Astrocyte (in vitro differentiated cells and primary cell): ENCODE data around the gene MAEA. TPM values are rescaled to one million over a fixed set of nuclear protein-coding genes. Genes with fewer than 3 reads are reported as not detected.

Experiments used
- DNase-seq: peaks from one replicate; pipeline ENCODE4 v3.0.0-alpha.2; 2010; ENCODE audit warnings: low read depth
- FAIRE-seq: peaks from 2 replicates; lab custom pipeline; 2011; peaks lifted over from hg19 to GRCh38; lab: Jason Lieb, UNC
- H2AFZ ChIP-seq: 2 replicates; pipeline ENCODE4 v1.6.0; 2012; ENCODE audit warnings: low read depth, low read length, inconsistent platforms
- H3K27ac ChIP-seq: 2 replicates; pipeline ENCODE4 v1.5.1; 2011; ENCODE audit warnings: low read depth, low read length, inconsistent platforms
- H3K27me3 ChIP-seq: 2 replicates; pipeline ENCODE4 v1.6.0; 2011; ENCODE audit warnings: low read length, inconsistent platforms; ENCODE audit not compliant: insufficient read depth
- H3K36me3 ChIP-seq: 2 replicates; pipeline ENCODE4 v1.5.1; 2011; ENCODE audit warnings: low read length, inconsistent platforms; ENCODE audit not compliant: insufficient read depth
- H3K4me1 ChIP-seq: 2 replicates; pipeline ENCODE4 v1.5.1; 2011; ENCODE audit warnings: low read length, inconsistent platforms; ENCODE audit not compliant: insufficient read depth
- H3K4me2 ChIP-seq: 2 replicates; pipeline ENCODE4 v1.6.0; 2012; ENCODE audit warnings: low read length, inconsistent platforms
- H3K4me3 ChIP-seq: 2 replicates; pipeline ENCODE4 v1.5.1; 2011; ENCODE audit warnings: low read depth, mild to moderate bottlenecking, low read length, inconsistent platforms; ENCODE audit not compliant: insufficient read depth
- H3K79me2 ChIP-seq: 2 replicates; pipeline ENCODE4 v1.6.0; 2012; ENCODE audit warnings: mild to moderate bottlenecking, low read length, inconsistent platforms; ENCODE audit not compliant: insufficient read depth
- H3K9ac ChIP-seq: 2 replicates; pipeline ENCODE4 v1.6.0; 2012; ENCODE audit warnings: mild to moderate bottlenecking, low read length, inconsistent platforms
- H3K9me3 ChIP-seq: 2 replicates; pipeline ENCODE4 v1.5.1; 2012; ENCODE audit warnings: low read depth, mild to moderate bottlenecking, low read length, inconsistent platforms; ENCODE audit not compliant: insufficient read depth
- H4K20me1 ChIP-seq: 2 replicates; pipeline ENCODE4 v1.6.0; 2012; ENCODE audit warnings: low read length, inconsistent platforms; ENCODE audit not compliant: insufficient read depth
- H3K27ac Mint-ChIP-seq: one replicate; pipeline ENCODE4 v1.8.0; 2021; ENCODE audit warnings: mild to moderate bottlenecking, mixed read lengths; ENCODE audit not compliant: unreplicated experiment
- H3K27me3 Mint-ChIP-seq: one replicate; pipeline ENCODE4 v1.8.0; 2021; ENCODE audit warnings: low read depth, mixed read lengths; ENCODE audit not compliant: unreplicated experiment
- H3K36me3 Mint-ChIP-seq: one replicate; pipeline ENCODE4 v1.8.0; 2021; ENCODE audit warnings: low read depth, mixed read lengths; ENCODE audit not compliant: unreplicated experiment
- H3K4me1 Mint-ChIP-seq: one replicate; pipeline ENCODE4 v1.8.0; 2021; ENCODE audit warnings: low read depth, mixed read lengths; ENCODE audit not compliant: unreplicated experiment
- H3K4me3 Mint-ChIP-seq: one replicate; pipeline ENCODE4 v1.8.0; 2021; ENCODE audit warnings: mild to moderate bottlenecking, moderate library complexity, mixed read lengths; ENCODE audit not compliant: unreplicated experiment
- H3K9me3 Mint-ChIP-seq: one replicate; pipeline ENCODE4 v1.8.0; 2021; ENCODE audit warnings: mild to moderate bottlenecking, mixed read lengths; ENCODE audit not compliant: unreplicated experiment
- EZH2 ChIP-seq: IDR thresholded peaks from 2 replicates; pipeline ENCODE4 v1.6.1; 2012; ENCODE audit warnings: mild to moderate bottlenecking, low read length, inconsistent platforms; ENCODE audit not compliant: insufficient read depth
- total RNA-seq: library from RNA; stranded (reverse); gene quantifications from 2 replicates; pipeline ENCODE4 v1.2.1, GENCODE V29; 2021
- TF ChIP-seq, protein P1 (sequence below): IDR thresholded peaks from 2 replicates; pipeline ENCODE4 v1.5.1; 2011; ENCODE audit warnings: low read depth, mild to moderate bottlenecking, inconsistent platforms, low read length, moderate library complexity; ENCODE audit not compliant: insufficient read depth

Gene MAEA
- total RNA-seq, 1 donor from 2014 or later, result 79.3 TPM

DNA sequence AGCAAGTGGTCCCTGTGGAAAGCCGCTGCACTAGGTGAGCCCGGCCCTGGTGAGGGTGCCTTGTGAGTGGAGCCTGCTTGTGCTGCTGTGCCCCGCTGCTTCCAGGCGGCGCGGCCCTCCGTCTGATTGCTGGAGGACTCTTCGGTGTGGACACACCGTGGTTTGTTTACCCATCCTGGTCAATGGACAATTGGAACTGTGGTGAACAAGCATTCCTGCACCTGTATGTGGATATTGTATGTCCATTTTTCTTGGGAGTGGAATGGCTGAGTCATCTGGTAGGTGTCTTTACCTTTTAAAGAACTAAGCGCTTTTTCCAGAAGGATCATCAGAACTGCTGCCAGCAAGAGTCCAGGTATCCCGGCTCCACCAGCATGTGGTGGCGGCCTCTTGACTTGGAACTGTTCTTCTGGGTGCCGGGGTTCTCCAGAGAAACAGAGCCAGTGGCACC is 15.6 kb downstream of the MAEA start:
- peaks cover 72% of the 10 kb centered on the region for H4K20me1 ChIP-seq
- Mint-ChIP-seq H3K27me3 (no peaks in the 10 kb centered on the region), H3K9me3 (no peaks in the 10 kb centered on the region), H3K36me3 (peaks cover 7% of the 10 kb centered on the region), H3K27ac (no peak overlapping the region), H3K4me1 (peaks cover 35% of the 10 kb centered on the region), H3K4me3 (no peak overlapping the region)
- TF ChIP-seq, protein P1, sequence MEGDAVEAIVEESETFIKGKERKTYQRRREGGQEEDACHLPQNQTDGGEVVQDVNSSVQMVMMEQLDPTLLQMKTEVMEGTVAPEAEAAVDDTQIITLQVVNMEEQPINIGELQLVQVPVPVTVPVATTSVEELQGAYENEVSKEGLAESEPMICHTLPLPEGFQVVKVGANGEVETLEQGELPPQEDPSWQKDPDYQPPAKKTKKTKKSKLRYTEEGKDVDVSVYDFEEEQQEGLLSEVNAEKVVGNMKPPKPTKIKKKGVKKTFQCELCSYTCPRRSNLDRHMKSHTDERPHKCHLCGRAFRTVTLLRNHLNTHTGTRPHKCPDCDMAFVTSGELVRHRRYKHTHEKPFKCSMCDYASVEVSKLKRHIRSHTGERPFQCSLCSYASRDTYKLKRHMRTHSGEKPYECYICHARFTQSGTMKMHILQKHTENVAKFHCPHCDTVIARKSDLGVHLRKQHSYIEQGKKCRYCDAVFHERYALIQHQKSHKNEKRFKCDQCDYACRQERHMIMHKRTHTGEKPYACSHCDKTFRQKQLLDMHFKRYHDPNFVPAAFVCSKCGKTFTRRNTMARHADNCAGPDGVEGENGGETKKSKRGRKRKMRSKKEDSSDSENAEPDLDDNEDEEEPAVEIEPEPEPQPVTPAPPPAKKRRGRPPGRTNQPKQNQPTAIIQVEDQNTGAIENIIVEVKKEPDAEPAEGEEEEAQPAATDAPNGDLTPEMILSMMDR, result no peak
- no peak for TF ChIP-seq EZH2
- peaks cover 97% of the 10 kb centered on the region for H3K79me2 ChIP-seq
- no peak overlapping the region for H3K27ac ChIP-seq
- H3K27me3 ChIP-seq, result no peaks in the 10 kb centered on the region
- no peak overlapping the region for H3K4me3 ChIP-seq
- no peak overlapping the region for H3K9ac ChIP-seq
- no peaks in the 10 kb centered on the region for H3K36me3 ChIP-seq
- H2AFZ ChIP-seq, result no peak overlapping the region
- FAIRE-seq (no peak), DNase-seq (no peak)
- no peaks in the 10 kb centered on the region for H3K9me3 ChIP-seq
- H3K4me1 ChIP-seq, result peaks cover 21% of the 10 kb centered on the region
- H3K4me2 ChIP-seq, result no peak overlapping the region

DNA sequence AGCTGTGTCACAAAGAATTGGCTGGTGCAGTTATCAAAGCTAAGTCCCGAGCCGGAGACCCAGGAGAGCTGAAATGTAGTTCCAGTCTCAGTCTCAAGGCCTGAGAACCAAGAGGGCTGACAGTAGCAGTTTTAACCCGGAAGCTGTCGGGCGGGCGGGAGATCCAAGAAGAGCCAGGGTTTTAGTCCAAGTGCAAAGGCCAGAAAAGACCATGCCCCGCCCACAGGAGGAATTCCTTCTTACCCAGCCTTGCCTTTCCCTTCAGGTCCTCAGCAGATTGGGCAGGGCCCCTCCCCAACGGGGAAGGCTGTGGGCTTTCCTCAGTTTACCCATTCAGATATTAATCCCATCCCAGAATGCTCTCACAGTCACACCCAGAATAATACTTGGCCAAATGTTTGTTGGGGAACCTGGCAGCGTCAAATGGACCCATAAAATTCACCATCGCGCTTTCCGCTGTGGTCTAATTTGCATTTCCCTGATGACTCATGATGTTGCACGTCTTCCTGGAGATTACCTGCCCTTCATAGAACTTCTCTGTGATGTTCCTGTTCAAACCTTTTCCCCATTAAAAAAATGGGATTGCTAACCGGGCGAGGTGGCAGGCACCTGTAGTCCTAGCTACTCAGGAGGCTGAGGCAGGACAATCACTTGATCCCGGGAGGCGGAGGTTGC is 16.2 kb downstream of the MAEA start:
- Mint-ChIP-seq H3K36me3 (peaks cover 6% of the 10 kb centered on the region), H3K9me3 (no peaks in the 10 kb centered on the region), H3K27ac (peak overlapping the region; percentile 72), H3K4me1 (peaks cover 35% of the 10 kb centered on the region), H3K27me3 (no peaks in the 10 kb centered on the region), H3K4me3 (no peak overlapping the region)
- Histone ChIP-seq H3K4me2 (no peak overlapping the region), H3K27me3 (no peaks in the 10 kb centered on the region), H2AFZ (no peak overlapping the region), H3K79me2 (peaks cover 97% of the 10 kb centered on the region), H4K20me1 (peaks cover 72% of the 10 kb centered on the region), H3K4me3 (no peak overlapping the region), H3K9ac (no peak overlapping the region), H3K36me3 (no peaks in the 10 kb centered on the region), H3K27ac (no peak overlapping the region), H3K4me1 (peaks cover 23% of the 10 kb centered on the region), H3K9me3 (no peaks in the 10 kb centered on the region)
- no peak for DNase-seq
- no peak for FAIRE-seq
- TF ChIP-seq, protein P1, result no peak
- no peak for TF ChIP-seq EZH2
